GM23338 (cell line): Measurements from ENCODE around the gene SEC23IP. TPM values are rescaled to one million over a fixed set of nuclear protein-coding genes. Genes with fewer than 3 reads are reported as not detected.
"Not testable (repeated sequence)": the region's sequence is repeated elsewhere in the genome, so short reads cannot be mapped to it uniquely, and the experiment has no call there.

Experiments used
- ATAC-seq: fragments of 200-7000 bp; cut with Tn5 transposase; 3 replicates; pipeline ENCODE4 v1.9.1; 2020
- DNase-seq: peaks from one replicate; pipeline ENCODE4 v3.0.0-alpha.2; 2015; ENCODE audit warnings: low spot score
- H2AFZ ChIP-seq: fragments of 200-600 bp; sonication (generic); 2 replicates; pipeline ENCODE4 v1.8.0; 2016; ENCODE audit warnings: antibody characterized with exemption, mild to moderate bottlenecking, moderate library complexity
- H3F3A ChIP-seq: fragments of 200-600 bp; sonication (generic); replicated peaks from 2 replicates; pipeline ENCODE4 v1.8.0; 2017; ENCODE audit warnings: antibody characterized with exemption, mixed run types, low read depth
- H3K27ac ChIP-seq: fragments of 200-600 bp; sonication (generic); 2 replicates; pipeline ENCODE4 v1.6.1; 2016; ENCODE audit warnings: low read depth
- H3K27me3 ChIP-seq: fragments of 200-600 bp; sonication (generic); 2 replicates; pipeline ENCODE4 v1.8.0; 2016; ENCODE audit warnings: mild to moderate bottlenecking, mixed run types, moderate library complexity; ENCODE audit not compliant: insufficient read depth
- H3K36me3 ChIP-seq: fragments of 200-600 bp; sonication (generic); 2 replicates; pipeline ENCODE4 v1.8.0; 2016; ENCODE audit warnings: mild to moderate bottlenecking; ENCODE audit not compliant: insufficient read depth
- H3K4me1 ChIP-seq: fragments of 200-600 bp; sonication (generic); 2 replicates; pipeline ENCODE4 v1.8.0; 2016; ENCODE audit warnings: mild to moderate bottlenecking, moderate library complexity; ENCODE audit not compliant: insufficient read depth
- H3K4me2 ChIP-seq: fragments of 200-600 bp; sonication (generic); 2 replicates; pipeline ENCODE4 v1.7.1; 2017; ENCODE audit warnings: mixed run types
- H3K4me3 ChIP-seq: fragments of 200-600 bp; sonication (generic); 2 replicates; pipeline ENCODE4 v1.6.1; 2016; ENCODE audit warnings: mixed run types
- H3K79me2 ChIP-seq: fragments of 200-600 bp; sonication (generic); replicated peaks from 2 replicates; pipeline ENCODE4 v1.8.0; 2017; ENCODE audit warnings: mild to moderate bottlenecking; ENCODE audit not compliant: insufficient read depth
- H3K9me2 ChIP-seq: fragments of 200-600 bp; sonication (generic); 2 replicates; pipeline ENCODE4 v1.8.0; 2017; ENCODE audit not compliant: insufficient read depth
- H4K20me1 ChIP-seq: fragments of 200-600 bp; sonication (generic); replicated peaks from 2 replicates; pipeline ENCODE4 v1.8.0; 2017; ENCODE audit warnings: mild to moderate bottlenecking; ENCODE audit not compliant: insufficient read depth
- H3K27ac Mint-ChIP-seq: 2 replicates; pipeline ENCODE4 v1.8.0; 2020; ENCODE audit warnings: inconsistent platforms, mild to moderate bottlenecking, moderate library complexity, mixed read lengths
- H3K27me3 Mint-ChIP-seq: 3 replicates; pipeline ENCODE4 v1.8.0; 2022; ENCODE audit warnings: low read depth, mild to moderate bottlenecking, moderate library complexity, mixed read lengths, inconsistent platforms; ENCODE audit not compliant: insufficient read depth, poor library complexity
- H3K36me3 Mint-ChIP-seq: 3 replicates; pipeline ENCODE4 v1.8.0; 2021; ENCODE audit warnings: low read depth, mild to moderate bottlenecking, inconsistent platforms, moderate library complexity, mixed read lengths
- H3K4me1 Mint-ChIP-seq: 3 replicates; pipeline ENCODE4 v1.8.0; 2020; ENCODE audit warnings: mild to moderate bottlenecking, inconsistent platforms, mixed read lengths
- H3K4me3 Mint-ChIP-seq: 3 replicates; pipeline ENCODE4 v1.8.0; 2021; ENCODE audit warnings: moderate library complexity, mild to moderate bottlenecking, inconsistent platforms, mixed read lengths
- H3K9me3 Mint-ChIP-seq: 3 replicates; pipeline ENCODE4 v1.8.0; 2020; ENCODE audit warnings: moderate library complexity, mild to moderate bottlenecking, inconsistent platforms, mixed read lengths
- ETS1 ChIP-seq: IDR thresholded peaks from 2 replicates; pipeline ENCODE4 v1.6.1; 2016; ENCODE audit warnings: antibody characterized with exemption
- REST ChIP-seq: IDR thresholded peaks from one replicate; pipeline ENCODE4 v1.6.1; 2018; ENCODE audit warnings: antibody characterized with exemption; ENCODE audit not compliant: unreplicated experiment
- ZNF331 ChIP-seq: fragments of 250-450 bp; sonication (Bioruptor Pico); IDR thresholded peaks from 2 replicates; pipeline ENCODE4 v1.5.0; 2020; ENCODE audit warnings: low read depth, mild to moderate bottlenecking, moderate library complexity
- ZNF462 ChIP-seq: fragments of 250-450 bp; sonication (Bioruptor Pico); IDR thresholded peaks from 2 replicates; pipeline ENCODE4 v1.5.0; 2020; ENCODE audit warnings: mild to moderate bottlenecking, moderate library complexity
- polyA plus RNA-seq: library from polyadenylated mRNA; unstranded; fragments of >200 nt; fragmentation: Nextera tagmentation; extraction: Ambion mirVana; gene quantifications from 2 replicates; pipeline ENCODE4 v1.2.1, GENCODE V29; 2016
- total RNA-seq: library from RNA; depleted of rRNA; stranded (reverse); fragments of >200 nt; shearing (Covaris generic); gene quantifications from 2 replicates; pipeline ENCODE4 v1.2.3, GENCODE V29; 2014

Gene SEC23IP
- total and polyA plus RNA-seq, 2 experiments from 2014 or later = 35.2 to 35.6 TPM

GRCh38 chr10:119867317-119867716 is 25.2 kb upstream of the SEC23IP start (continued):
- no peak for TF ChIP-seq ETS1
- TF ChIP-seq ZNF331 (CRISPR knock-in tag) = no peak

- Histone ChIP-seq H3K79me2 (peaks cover 78% of the 10 kb centered on the region), H4K20me1 (peaks cover 40% of the 10 kb centered on the region), H3K4me1 (peaks cover 20% of the 10 kb centered on the region), H3K4me2 (peak overlapping the region; percentile 97)
- Mint-ChIP-seq H3K36me3 (peaks cover 18% of the 10 kb centered on the region), H3K4me1 (peaks cover 34% of the 10 kb centered on the region), H3K27ac (0 out of 2 replicates have a peak overlapping the region, but pooled peaks have one; percentile 32), H3K4me3 (peak overlapping the region; percentile 38; the same call in 2 of the 3 replicates)
- not testable (repeated sequence) for H3K27me3 ChIP-seq, H3K36me3 ChIP-seq, H3K9me3 Mint-ChIP-seq, H3K27ac ChIP-seq, ATAC-seq, H2AFZ ChIP-seq, H3K9me2 ChIP-seq, H3K27me3 Mint-ChIP-seq, H3F3A ChIP-seq, H3K4me3 ChIP-seq, DNase-seq
These were observed 23.1 kb upstream of the SEC23IP start for GRCh38 chr10:119869398-119869797.

GRCh38 chr10:119871881-119872609 is 20.5 kb upstream of the SEC23IP start:
- Histone ChIP-seq H3K27ac (peak overlapping the region; percentile 52; the same call in 1 of the 2 replicates), H3K79me2 (peaks cover 51% of the 10 kb centered on the region), H3K9me2 (no peaks in the 10 kb centered on the region), H3K27me3 (no peaks in the 10 kb centered on the region), H3K4me2 (peak overlapping the region; percentile 97), H3K4me1 (peaks cover 20% of the 10 kb centered on the region), H3K36me3 (no peaks in the 10 kb centered on the region), H3F3A (no peaks in the 10 kb centered on the region; the same call in 1 of the 2 replicates), H3K4me3 (peak overlapping the region; percentile 88), H2AFZ (peak overlapping the region; percentile 56; the same call in 1 of the 2 replicates), H4K20me1 (peaks cover 36% of the 10 kb centered on the region)
- Mint-ChIP-seq H3K9me3 (no peaks in the 10 kb centered on the region), H3K27ac (peak overlapping the region; percentile 86; the same call in 1 of the 2 replicates), H3K4me3 (peak overlapping the region; percentile 95), H3K4me1 (peaks cover 34% of the 10 kb centered on the region), H3K36me3 (no peaks in the 10 kb centered on the region; the same call in 2 of the 3 replicates), H3K27me3 (peaks cover 2% of the 10 kb centered on the region)
- ATAC-seq (peak; percentile 75), DNase-seq (peak; percentile 81)
- TF ChIP-seq ZNF331 (CRISPR knock-in tag) (no peak), ZNF462 (no peak), REST (no peak)
